ENCODE data around the gene BICRA. TPM values are rescaled to one million over a fixed set of nuclear protein-coding genes. Genes with fewer than 3 reads are reported as not detected.

Gene BICRA
- total RNA-seq, 1 experiment from 2014 or later, result 23.1 TPM

DNA sequence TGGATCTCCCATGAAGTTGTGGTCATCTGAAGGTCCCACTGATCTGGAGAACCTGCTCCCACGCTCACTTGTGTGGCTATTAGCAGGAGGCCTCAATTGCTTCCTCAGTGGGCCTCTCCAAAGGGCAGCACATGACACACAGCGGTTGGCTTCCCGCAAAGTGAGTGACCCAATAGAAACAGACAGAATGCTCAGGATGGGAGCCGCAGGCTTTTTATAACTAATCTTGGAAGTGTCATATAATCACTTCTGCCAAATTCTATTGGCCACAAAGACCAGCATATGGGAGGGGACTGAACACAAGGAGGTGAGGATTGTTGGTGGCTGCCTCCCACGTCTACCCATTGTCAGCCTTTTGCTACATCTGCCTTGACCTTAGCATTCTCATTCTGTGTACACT, 82.2 kb downstream of the BICRA start:
- POLR2A ChIA-PET (ENCODE audit: low non-redundant PET), result no interaction called here
- H3K27me3 ChIP-seq (replicated peaks; ENCODE audit: insufficient read depth, low read depth, low read length, poor library complexity), result no peaks in the 10 kb centered on the region

DNA sequence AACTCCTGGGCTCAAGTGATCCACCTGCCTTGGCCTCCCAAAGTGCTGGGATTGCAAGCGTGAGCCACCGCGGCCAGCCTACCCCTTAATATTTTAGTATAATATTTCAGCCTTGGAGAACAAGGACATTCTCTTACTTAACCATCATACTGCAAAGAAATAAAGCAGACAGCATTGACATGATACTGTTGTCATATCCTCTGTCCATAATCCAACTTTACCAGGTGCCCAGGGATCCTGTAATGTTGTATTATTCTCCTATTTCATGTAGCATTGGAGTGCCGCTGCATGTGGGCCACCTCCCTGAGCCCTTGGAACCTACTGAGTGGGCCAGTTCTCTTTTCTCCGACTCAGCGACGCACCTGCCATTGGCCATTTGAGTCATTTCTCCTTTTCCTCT, 82.8 kb downstream of the BICRA start:
- Histone ChIP-seq H3K4me3 (ENCODE audit: low read depth, low read length, poor library complexity, severe bottlenecking) (no peak overlapping the region), H3K36me3 (ENCODE audit: insufficient read depth, low read length, poor library complexity, severe bottlenecking) (peaks cover 3% of the 10 kb centered on the region), H3K4me1 (ENCODE audit: insufficient read depth, low read length, poor library complexity, severe bottlenecking) (no peaks in the 10 kb centered on the region), H3K27ac (ENCODE audit: low read depth, low read length, poor library complexity, severe bottlenecking) (no peak overlapping the region), H3K27me3 (replicated peaks; ENCODE audit: insufficient read depth, low read depth, low read length, poor library complexity) (no peaks in the 10 kb centered on the region), H3K9me3 (ENCODE audit: low read depth, low read length, poor library complexity, severe bottlenecking) (no peaks in the 10 kb centered on the region)
- TF ChIP-seq, protein P1, sequence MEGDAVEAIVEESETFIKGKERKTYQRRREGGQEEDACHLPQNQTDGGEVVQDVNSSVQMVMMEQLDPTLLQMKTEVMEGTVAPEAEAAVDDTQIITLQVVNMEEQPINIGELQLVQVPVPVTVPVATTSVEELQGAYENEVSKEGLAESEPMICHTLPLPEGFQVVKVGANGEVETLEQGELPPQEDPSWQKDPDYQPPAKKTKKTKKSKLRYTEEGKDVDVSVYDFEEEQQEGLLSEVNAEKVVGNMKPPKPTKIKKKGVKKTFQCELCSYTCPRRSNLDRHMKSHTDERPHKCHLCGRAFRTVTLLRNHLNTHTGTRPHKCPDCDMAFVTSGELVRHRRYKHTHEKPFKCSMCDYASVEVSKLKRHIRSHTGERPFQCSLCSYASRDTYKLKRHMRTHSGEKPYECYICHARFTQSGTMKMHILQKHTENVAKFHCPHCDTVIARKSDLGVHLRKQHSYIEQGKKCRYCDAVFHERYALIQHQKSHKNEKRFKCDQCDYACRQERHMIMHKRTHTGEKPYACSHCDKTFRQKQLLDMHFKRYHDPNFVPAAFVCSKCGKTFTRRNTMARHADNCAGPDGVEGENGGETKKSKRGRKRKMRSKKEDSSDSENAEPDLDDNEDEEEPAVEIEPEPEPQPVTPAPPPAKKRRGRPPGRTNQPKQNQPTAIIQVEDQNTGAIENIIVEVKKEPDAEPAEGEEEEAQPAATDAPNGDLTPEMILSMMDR (conservative IDR thresholded peaks at IDR 0.05; ENCODE audit: low read depth, low read length), result no peak
- intact Hi-C loops (cut with micrococcal nuclease; ENCODE audit: unreplicated experiment), result loop anchor here (10.0 kb wide), 1 partner anchor 177 kb away; the partner anchor contains the start of gene NAPA
- DNase-seq (ENCODE audit: low spot score), result no peak
- POLR2A ChIA-PET (ENCODE audit: low non-redundant PET), result no interaction called here
- BruUV-seq (replicated peaks), result no TSS peak
- CTCF ChIA-PET, result no interaction called here

More for the DNA sequence above, 82.2 kb downstream of the BICRA start:
- H3K4me3 ChIP-seq (ENCODE audit: low read depth, low read length, poor library complexity, severe bottlenecking), result no peak overlapping the region
- CTCF ChIA-PET, result no interaction called here
- no peaks in the 10 kb centered on the region for H3K9me3 ChIP-seq (ENCODE audit: low read depth, low read length, poor library complexity, severe bottlenecking)
- DNase-seq (ENCODE audit: low spot score), result no peak
- H3K4me1 ChIP-seq (ENCODE audit: insufficient read depth, low read length, poor library complexity, severe bottlenecking), result no peaks in the 10 kb centered on the region
- no TSS peak for BruUV-seq (replicated peaks)
- peaks cover 3% of the 10 kb centered on the region for H3K36me3 ChIP-seq (ENCODE audit: insufficient read depth, low read length, poor library complexity, severe bottlenecking)
- intact Hi-C loops (cut with micrococcal nuclease; ENCODE audit: unreplicated experiment), result loop anchor here (10.0 kb wide), 1 partner anchor 176 kb away; the partner anchor contains the start of gene NAPA
- no peak overlapping the region for H3K27ac ChIP-seq (ENCODE audit: low read depth, low read length, poor library complexity, severe bottlenecking)
- no peak for TF ChIP-seq EZH2 (IDR thresholded peaks at IDR 0.05; ENCODE audit: borderline replicate concordance, low read depth, low read length, poor library complexity, severe bottlenecking)
- TF ChIP-seq, protein P1 (conservative IDR thresholded peaks at IDR 0.05; ENCODE audit: low read depth, low read length), result no peak

DNA sequence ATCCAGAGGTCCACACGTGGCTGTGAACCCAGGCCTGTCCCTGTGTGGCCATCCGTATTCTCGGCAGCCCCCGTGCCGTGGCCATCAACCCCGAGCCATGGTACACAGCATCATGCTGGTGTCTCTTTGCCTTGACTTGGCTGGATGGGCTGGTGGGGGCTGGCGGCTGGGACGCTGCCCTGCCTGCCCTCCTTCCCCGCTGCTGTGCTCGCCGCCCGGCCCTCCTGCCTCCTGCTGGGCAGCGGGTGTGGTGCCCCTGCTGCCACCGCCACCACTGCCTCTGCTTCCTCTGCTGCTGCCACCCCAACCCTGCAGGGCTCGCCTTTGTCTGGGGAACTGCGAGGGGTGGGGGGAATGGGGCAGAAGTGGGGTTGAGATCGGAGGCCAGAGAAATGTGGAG, 84.6 kb downstream of the BICRA start:
- Histone ChIP-seq H3K4me1 (ENCODE audit: insufficient read depth, low read length, poor library complexity, severe bottlenecking) (no peaks in the 10 kb centered on the region), H3K27me3 (replicated peaks; ENCODE audit: insufficient read depth, low read depth, low read length, poor library complexity) (no peaks in the 10 kb centered on the region), H3K9me3 (ENCODE audit: low read depth, low read length, poor library complexity, severe bottlenecking) (no peaks in the 10 kb centered on the region), H3K27ac (ENCODE audit: low read depth, low read length, poor library complexity, severe bottlenecking) (no peak overlapping the region), H3K36me3 (ENCODE audit: insufficient read depth, low read length, poor library complexity, severe bottlenecking) (peaks cover 7% of the 10 kb centered on the region), H3K4me3 (ENCODE audit: low read depth, low read length, poor library complexity, severe bottlenecking) (no peak overlapping the region)
- no TSS peak for BruUV-seq (replicated peaks)
- POLR2A ChIA-PET (ENCODE audit: low non-redundant PET), result no interaction called here
- intact Hi-C loops (cut with micrococcal nuclease; ENCODE audit: unreplicated experiment), result loop anchor here (10.0 kb wide), 1 partner anchor 179 kb away; the partner anchor contains the start of gene NAPA
- CTCF ChIA-PET, result no interaction called here
- no peak for TF ChIP-seq EZH2 (IDR thresholded peaks at IDR 0.05; ENCODE audit: borderline replicate concordance, low read depth, low read length, poor library complexity, severe bottlenecking)
- TF ChIP-seq, protein P1 (conservative IDR thresholded peaks at IDR 0.05; ENCODE audit: low read depth, low read length), result no peak
- DNase-seq (ENCODE audit: low spot score), result no peak
